RWPE2 (cell line): ENCODE results near the gene KSR2.

Experiments
- ATAC-seq: fragments of 200-7000 bp; cut with Tn5 transposase; 3 replicates; pipeline ENCODE4 v1.9.1; 2021; ENCODE audit warnings: low read depth
- DNase-seq: peaks from one replicate; pipeline ENCODE4 v3.0.0-alpha.2; 2020; ENCODE audit warnings: low spot score
- H3K27ac ChIP-seq: fragments of 450-650 bp; 2 replicates; pipeline ENCODE4 v1.5.1; 2017; ENCODE audit warnings: mild to moderate bottlenecking; ENCODE audit not compliant: poor library complexity, severe bottlenecking
- H3K27me3 ChIP-seq: fragments of 250-450 bp; sonication (Bioruptor Pico); 2 replicates; pipeline ENCODE4 v1.5.1; 2021; ENCODE audit warnings: mild to moderate bottlenecking, moderate library complexity; ENCODE audit not compliant: insufficient read depth, poor library complexity, severe bottlenecking
- H3K36me3 ChIP-seq: fragments of 250-450 bp; sonication (Bioruptor Pico); 2 replicates; pipeline ENCODE4 v1.5.1; 2020; ENCODE audit warnings: low read depth, mild to moderate bottlenecking, moderate library complexity
- H3K4me1 ChIP-seq: fragments of 250-450 bp; sonication (Bioruptor Pico); 2 replicates; pipeline ENCODE4 v1.5.1; 2021; ENCODE audit warnings: mild to moderate bottlenecking, moderate library complexity; ENCODE audit not compliant: insufficient read depth, poor library complexity, severe bottlenecking
- H3K4me3 ChIP-seq: fragments of 250-450 bp; sonication (Bioruptor Pico); 2 replicates; pipeline ENCODE4 v1.5.1; 2021; ENCODE audit warnings: mild to moderate bottlenecking, moderate library complexity; ENCODE audit not compliant: severe bottlenecking
- H3K9me3 ChIP-seq: fragments of 250-450 bp; sonication (Bioruptor Pico); 2 replicates; pipeline ENCODE4 v1.5.1; 2021; ENCODE audit warnings: mild to moderate bottlenecking, moderate library complexity; ENCODE audit not compliant: severe bottlenecking
- CTCF ChIP-seq: fragments of 450-650 bp; IDR thresholded peaks from one replicate; pipeline ENCODE4 v1.5.1; 2017; ENCODE audit warnings: mild to moderate bottlenecking, moderate library complexity; ENCODE audit not compliant: poor library complexity, severe bottlenecking

Gene KSR2

GRCh38 chr12:117684471-117684870 lies 284.3 kb downstream of the KSR2 start:
- no peak overlapping the region for H3K4me3 ChIP-seq
- no peak for DNase-seq
- peaks cover 44% of the 10 kb centered on the region for H3K4me1 ChIP-seq
- H3K36me3 ChIP-seq: no peaks in the 10 kb centered on the region
- no peak for TF ChIP-seq CTCF
- H3K27me3 ChIP-seq: no peaks in the 10 kb centered on the region
- H3K9me3 ChIP-seq: no peaks in the 10 kb centered on the region
- no peak for ATAC-seq
- H3K27ac ChIP-seq: peak overlapping the region; percentile 77

DNA sequence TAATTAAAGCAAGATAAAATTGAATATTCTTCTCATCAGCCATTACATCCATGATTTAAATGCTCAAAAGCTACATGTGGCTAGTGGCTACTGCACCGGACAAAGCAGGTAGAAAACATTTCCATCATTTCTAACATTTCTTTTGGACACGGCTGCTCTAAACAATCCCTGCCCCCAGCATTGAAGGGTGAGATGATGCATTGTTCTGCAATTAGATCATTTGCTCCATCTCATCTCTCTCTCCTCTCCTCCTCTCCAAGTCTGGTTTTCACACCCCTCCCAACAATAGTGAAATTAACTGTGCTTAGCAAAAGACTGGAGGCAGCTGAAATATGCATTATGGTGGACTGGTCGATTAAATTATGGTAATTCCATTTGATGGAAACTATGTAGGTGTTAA lies 288.5 kb downstream of the KSR2 start:
- H3K4me3 ChIP-seq: no peak overlapping the region
- DNase-seq (no peak), ATAC-seq (peak; percentile 68)
- peak overlapping the region; percentile 64 for H3K27ac ChIP-seq
- H3K9me3 ChIP-seq: no peaks in the 10 kb centered on the region
- H3K4me1 ChIP-seq: peaks cover 22% of the 10 kb centered on the region
- TF ChIP-seq CTCF: no peak
- H3K36me3 ChIP-seq: no peaks in the 10 kb centered on the region
- no peaks in the 10 kb centered on the region for H3K27me3 ChIP-seq

DNA sequence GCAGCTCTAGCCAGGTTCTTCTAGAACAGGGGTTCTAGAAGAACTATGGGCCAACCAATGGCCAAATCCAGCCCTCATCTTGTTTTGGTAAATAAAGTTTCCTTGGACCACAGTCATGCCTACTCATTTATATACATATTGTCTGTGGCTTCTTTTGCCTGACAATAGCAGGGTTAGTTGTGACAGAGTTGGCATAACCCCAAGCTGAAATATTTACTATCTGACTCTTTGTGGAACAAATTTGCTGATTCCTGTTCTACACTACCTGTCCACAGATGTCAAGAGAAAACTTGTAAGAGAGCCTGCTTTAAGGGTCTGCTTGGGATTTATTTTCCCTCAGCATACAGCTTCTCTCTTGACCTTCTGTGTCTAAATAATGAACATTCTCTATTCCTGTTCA lies 289.0 kb downstream of the KSR2 start:
- no peaks in the 10 kb centered on the region for H3K36me3 ChIP-seq
- no peaks in the 10 kb centered on the region for H3K9me3 ChIP-seq
- H3K27ac ChIP-seq: peak overlapping the region; percentile 64
- H3K4me3 ChIP-seq: no peak overlapping the region
- DNase-seq: no peak
- peaks cover 17% of the 10 kb centered on the region for H3K4me1 ChIP-seq
- no peak for TF ChIP-seq CTCF
- H3K27me3 ChIP-seq: no peaks in the 10 kb centered on the region
- peak; percentile 78 for ATAC-seq

- TF ChIP-seq CTCF: no peak
- no peak for ATAC-seq
- Histone ChIP-seq H3K27me3 (no peaks in the 10 kb centered on the region), H3K4me3 (no peak overlapping the region), H3K4me1 (peaks cover 9% of the 10 kb centered on the region), H3K9me3 (no peaks in the 10 kb centered on the region), H3K36me3 (no peaks in the 10 kb centered on the region), H3K27ac (no peak overlapping the region)
- DNase-seq: no peak
Observed at GRCh38 chr12:117674763-117675162, 294.0 kb downstream of the KSR2 start.

- Histone ChIP-seq H3K36me3 (no peaks in the 10 kb centered on the region), H3K9me3 (no peaks in the 10 kb centered on the region), H3K4me1 (peaks cover 4% of the 10 kb centered on the region), H3K27me3 (no peaks in the 10 kb centered on the region), H3K4me3 (no peak overlapping the region), H3K27ac (no peak overlapping the region)
- no peak for TF ChIP-seq CTCF
- peak; percentile 51; the same call in 1 of the 3 replicates for ATAC-seq
- DNase-seq: no peak
Observed at GRCh38 chr12:117674313-117674712, 294.5 kb downstream of the KSR2 start.
